H9 (cell line): ENCODE results near the gene CDC25B. TPM values are rescaled to one million over a fixed set of nuclear protein-coding genes. Genes with fewer than 3 reads are reported as not detected.

Experiments used
- DNase-seq: peaks from one replicate; pipeline ENCODE4 v3.0.0-alpha.2; 2017
- H2AFZ ChIP-seq: one replicate; pipeline ENCODE4 v1.6.1; 2013; ENCODE audit warnings: mild to moderate bottlenecking, low read length, control low read depth, moderate library complexity
- H2AK5ac ChIP-seq: 2 replicates; pipeline ENCODE4 v1.6.1; 2013; ENCODE audit warnings: low read length, control low read depth, mixed read lengths; ENCODE audit not compliant: insufficient read length
- H2BK120ac ChIP-seq: one replicate; pipeline ENCODE4 v1.6.1; 2013; ENCODE audit warnings: low read depth, mild to moderate bottlenecking, low read length, control low read depth, inconsistent platforms; ENCODE audit not compliant: poor library complexity, severe bottlenecking
- H2BK12ac ChIP-seq: 2 replicates; pipeline ENCODE4 v1.6.1; 2013; ENCODE audit warnings: low read length, control low read depth, mixed read lengths, low read depth; ENCODE audit not compliant: insufficient read length
- H2BK15ac ChIP-seq: 2 replicates; pipeline ENCODE4 v1.6.1; 2013; ENCODE audit warnings: low read depth, low read length, control low read depth
- H2BK20ac ChIP-seq: one replicate; pipeline ENCODE4 v1.6.1; 2013; ENCODE audit warnings: low read depth, mild to moderate bottlenecking, low read length, control low read depth, inconsistent platforms; ENCODE audit not compliant: poor library complexity, severe bottlenecking
- H2BK5ac ChIP-seq: 2 replicates; pipeline ENCODE4 v1.6.1; 2013; ENCODE audit warnings: low read length, control low read depth, mixed read lengths; ENCODE audit not compliant: insufficient read length
- H3K14ac ChIP-seq: 2 replicates; pipeline ENCODE4 v1.6.1; 2013; ENCODE audit warnings: low read length, control low read depth; ENCODE audit not compliant: insufficient read depth
- H3K18ac ChIP-seq: 2 replicates; pipeline ENCODE4 v1.6.1; 2013; ENCODE audit warnings: low read depth, mild to moderate bottlenecking, mixed read lengths, low read length, control low read depth; ENCODE audit not compliant: insufficient read length
- H3K23ac ChIP-seq: 2 replicates; pipeline ENCODE4 v1.6.1; 2013; ENCODE audit warnings: low read length, control low read depth, mixed read lengths, low read depth; ENCODE audit not compliant: insufficient read length
- H3K23me2 ChIP-seq: 2 replicates; pipeline ENCODE4 v1.6.1; 2013; ENCODE audit warnings: low read depth, mild to moderate bottlenecking, mixed read lengths, low read length, control low read depth; ENCODE audit not compliant: insufficient read length, poor library complexity, severe bottlenecking
- H3K27ac ChIP-seq: 2 replicates; pipeline ENCODE4 v1.5.1; 2013; ENCODE audit warnings: low read length, control low read depth, mixed read lengths, low read depth; ENCODE audit not compliant: insufficient read length
- H3K27me3 ChIP-seq: 2 replicates; pipeline ENCODE4 v1.6.1; 2013; ENCODE audit warnings: low read length, control low read depth, inconsistent platforms; ENCODE audit not compliant: insufficient read depth
- H3K4ac ChIP-seq: 2 replicates; pipeline ENCODE4 v1.6.1; 2013; ENCODE audit warnings: low read depth, mild to moderate bottlenecking, control low read depth, inconsistent platforms, low read length, moderate library complexity
- H3K4me1 ChIP-seq: 2 replicates; pipeline ENCODE4 v1.6.1; 2013; ENCODE audit warnings: low read length, control low read depth, inconsistent platforms; ENCODE audit not compliant: insufficient read depth
- H3K4me2 ChIP-seq: 2 replicates; pipeline ENCODE4 v1.6.1; 2013; ENCODE audit warnings: low read length, control low read depth, mixed read lengths; ENCODE audit not compliant: insufficient read length, insufficient read depth
- H3K56ac ChIP-seq: 2 replicates; pipeline ENCODE4 v1.6.1; 2013; ENCODE audit warnings: low read depth, mild to moderate bottlenecking, mixed read lengths, low read length, control low read depth; ENCODE audit not compliant: insufficient read length
- H3K79me1 ChIP-seq: 2 replicates; pipeline ENCODE4 v1.6.1; 2013; ENCODE audit warnings: low read depth, mild to moderate bottlenecking, moderate library complexity, low read length, control low read depth, inconsistent platforms; ENCODE audit not compliant: insufficient read depth, poor library complexity, severe bottlenecking
- H3K79me2 ChIP-seq: 2 replicates; pipeline ENCODE4 v1.6.1; 2013; ENCODE audit warnings: low read length, control low read depth, inconsistent platforms; ENCODE audit not compliant: insufficient read depth
- H3K9ac ChIP-seq: 2 replicates; pipeline ENCODE4 v1.6.1; 2013; ENCODE audit warnings: low read length, control low read depth, mixed read lengths; ENCODE audit not compliant: insufficient read length; ENCODE audit errors: extremely low read depth
- H3K9me3 ChIP-seq: one replicate; pipeline ENCODE4 v1.6.1; 2013; ENCODE audit warnings: low read depth, low read length, inconsistent platforms; ENCODE audit not compliant: control insufficient read depth
- H3T11ph ChIP-seq: one replicate; pipeline ENCODE4 v1.6.1; 2013; ENCODE audit warnings: mild to moderate bottlenecking, low read length, control low read depth, inconsistent platforms
- H4K20me1 ChIP-seq: one replicate; pipeline ENCODE4 v1.6.1; 2013; ENCODE audit not compliant: control insufficient read depth, insufficient read length, insufficient read depth
- H4K5ac ChIP-seq: 2 replicates; pipeline ENCODE4 v1.6.1; 2013; ENCODE audit warnings: low read depth, mild to moderate bottlenecking, mixed read lengths, low read length, control low read depth; ENCODE audit not compliant: insufficient read length
- H4K8ac ChIP-seq: replicated peaks from 2 replicates; pipeline ENCODE4 v1.6.1; 2013; ENCODE audit warnings: low read length, control low read depth, mixed read lengths, low read depth; ENCODE audit not compliant: insufficient read length
- H4K91ac ChIP-seq: 2 replicates; pipeline ENCODE4 v1.6.1; 2013; ENCODE audit warnings: low read depth, mild to moderate bottlenecking, moderate library complexity, mixed read lengths, low read length, control low read depth; ENCODE audit not compliant: insufficient read length
- H3K27ac Mint-ChIP-seq, 3 experiments: 2 replicates in 2 of 3; 3 replicates in 1 of 3; pipeline ENCODE4 v1.8.0; 2020 to 2021; ENCODE audit warnings: mixed read lengths in 3 of 3, mild to moderate bottlenecking in 1 of 3, moderate library complexity in 1 of 3
- H3K27me3 Mint-ChIP-seq: 2 replicates; pipeline ENCODE4 v1.8.0; 2021; ENCODE audit warnings: low read depth, mild to moderate bottlenecking, moderate library complexity, mixed read lengths
- H3K36me3 Mint-ChIP-seq, 3 experiments: 2 replicates in 2 of 3; 3 replicates in 1 of 3; pipeline ENCODE4 v1.8.0; 2020 to 2021; ENCODE audit warnings: low read depth in 3 of 3, mixed read lengths in 3 of 3; ENCODE audit not compliant: insufficient read depth in 1 of 3
- H3K4me1 Mint-ChIP-seq, 2 experiments: 2 replicates each; pipeline ENCODE4 v1.8.0; 2020; ENCODE audit warnings: mixed read lengths in 2 of 2
- H3K4me3 Mint-ChIP-seq, 2 experiments: 2 replicates in 1 of 2; 3 replicates in 1 of 2; pipeline ENCODE4 v1.8.0; 2020 to 2021; ENCODE audit warnings: mild to moderate bottlenecking in 2 of 2, mixed read lengths in 2 of 2, moderate library complexity in 1 of 2
- H3K9me3 Mint-ChIP-seq, 2 experiments: 2 replicates in 1 of 2; 3 replicates in 1 of 2; pipeline ENCODE4 v1.8.0; 2020; ENCODE audit warnings: mild to moderate bottlenecking in 2 of 2, mixed read lengths in 2 of 2, moderate library complexity in 1 of 2
- WGBS: extraction: QIAGEN DNeasy Blood & Tissue Kit; methylation state at CpG from one replicate; pipeline ENCODE4 v1.1.7; 2013; ENCODE audit warnings: missing lambda C conversion rate, low lambda C conversion rate, mixed read lengths; ENCODE audit not compliant: insufficient read length; ENCODE audit errors: extremely low coverage; 5-methylcytosine and 5-hydroxymethylcytosine counted together
- total RNA-seq: library from RNA; stranded (reverse); gene quantifications from 2 replicates; pipeline ENCODE4 v1.2.1, GENCODE V29; 2021
- TF ChIP-seq, protein P1 (sequence below): fragments of 200-600 bp; sonication (generic); conservative IDR thresholded peaks from 3 replicates; pipeline ENCODE4 v1.8.0; 2021; ENCODE audit warnings: antibody characterized with exemption, mild to moderate bottlenecking

The CDC25B gene
- total RNA-seq, 1 experiment from 2014 or later, result 24.0 TPM

DNA sequence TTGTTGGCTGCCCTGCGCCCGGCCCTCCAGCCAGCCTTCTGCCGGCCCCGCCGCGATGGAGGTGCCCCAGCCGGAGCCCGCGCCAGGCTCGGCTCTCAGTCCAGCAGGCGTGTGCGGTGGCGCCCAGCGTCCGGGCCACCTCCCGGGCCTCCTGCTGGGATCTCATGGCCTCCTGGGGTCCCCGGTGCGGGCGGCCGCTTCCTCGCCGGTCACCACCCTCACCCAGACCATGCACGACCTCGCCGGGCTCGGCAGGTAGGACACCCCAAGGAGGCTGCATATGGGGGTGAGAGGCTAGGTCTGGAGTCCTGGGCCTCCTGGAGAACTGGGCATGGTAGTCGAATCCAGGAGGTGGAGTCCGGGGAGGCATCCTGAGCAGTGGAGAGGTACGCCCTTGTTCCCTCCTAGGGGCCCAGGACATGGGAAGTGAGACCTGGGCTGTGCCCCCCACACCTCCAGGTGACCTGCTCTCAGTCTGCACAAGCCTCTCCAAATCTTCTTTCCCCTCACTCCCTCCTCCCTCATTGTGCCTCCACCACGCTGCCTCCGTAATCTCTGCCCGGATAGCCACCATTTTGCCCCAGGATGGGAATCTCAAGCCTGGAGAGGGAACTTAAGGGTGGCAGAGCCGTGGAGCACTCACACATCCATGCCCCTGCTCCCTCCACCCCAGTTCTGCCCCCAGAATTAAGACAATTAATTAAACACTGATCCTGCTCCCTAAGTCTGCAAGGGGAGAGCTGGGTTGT lies 541 bp downstream of the CDC25B start:
- H3K79me2 ChIP-seq, result no peaks in the 10 kb centered on the region
- no peak overlapping the region for H2BK15ac ChIP-seq
- H3K23me2 ChIP-seq, result peaks cover 19% of the 10 kb centered on the region
- no peak for DNase-seq
- H3K9ac ChIP-seq, result no peak overlapping the region
- H2BK5ac ChIP-seq, result no peak overlapping the region
- H4K20me1 ChIP-seq, result no peaks in the 10 kb centered on the region
- Mint-ChIP-seq H3K36me3 (peaks cover 8 to 13% (median 13%) of the 10 kb centered on the region in 3 experiments; a peak in 5 of 7 replicates), H3K27ac (peak overlapping the region in 1 of 3 experiments; percentile 23; a peak in 1 of 7 replicates), H3K4me3 (peak overlapping the region; percentile 73 to 92), H3K27me3 (peaks cover 19% of the 10 kb centered on the region), H3K9me3 (no peaks in the 10 kb centered on the region), H3K4me1 (peaks cover 42 to 54% of the 10 kb centered on the region in 2 experiments)
- H3K23ac ChIP-seq, result no peak overlapping the region
- WGBS, result no CpG with 5 or more reads among the region's 33 CpGs
- no peak overlapping the region for H2BK120ac ChIP-seq
- H3K9me3 ChIP-seq, result no peaks in the 10 kb centered on the region
- peak overlapping the region; percentile 35 for H3K4me2 ChIP-seq
- H3K4ac ChIP-seq, result no peak overlapping the region
- H3K27ac ChIP-seq, result no peak overlapping the region
- TF ChIP-seq, protein P1, sequence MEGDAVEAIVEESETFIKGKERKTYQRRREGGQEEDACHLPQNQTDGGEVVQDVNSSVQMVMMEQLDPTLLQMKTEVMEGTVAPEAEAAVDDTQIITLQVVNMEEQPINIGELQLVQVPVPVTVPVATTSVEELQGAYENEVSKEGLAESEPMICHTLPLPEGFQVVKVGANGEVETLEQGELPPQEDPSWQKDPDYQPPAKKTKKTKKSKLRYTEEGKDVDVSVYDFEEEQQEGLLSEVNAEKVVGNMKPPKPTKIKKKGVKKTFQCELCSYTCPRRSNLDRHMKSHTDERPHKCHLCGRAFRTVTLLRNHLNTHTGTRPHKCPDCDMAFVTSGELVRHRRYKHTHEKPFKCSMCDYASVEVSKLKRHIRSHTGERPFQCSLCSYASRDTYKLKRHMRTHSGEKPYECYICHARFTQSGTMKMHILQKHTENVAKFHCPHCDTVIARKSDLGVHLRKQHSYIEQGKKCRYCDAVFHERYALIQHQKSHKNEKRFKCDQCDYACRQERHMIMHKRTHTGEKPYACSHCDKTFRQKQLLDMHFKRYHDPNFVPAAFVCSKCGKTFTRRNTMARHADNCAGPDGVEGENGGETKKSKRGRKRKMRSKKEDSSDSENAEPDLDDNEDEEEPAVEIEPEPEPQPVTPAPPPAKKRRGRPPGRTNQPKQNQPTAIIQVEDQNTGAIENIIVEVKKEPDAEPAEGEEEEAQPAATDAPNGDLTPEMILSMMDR, result no peak
- H2BK20ac ChIP-seq, result no peak overlapping the region
- no peak overlapping the region for H4K91ac ChIP-seq
- H4K5ac ChIP-seq, result no peak overlapping the region
- no peak overlapping the region for H3K56ac ChIP-seq
- H3K4me1 ChIP-seq, result no peaks in the 10 kb centered on the region; the same call in 1 of the 2 replicates
- H3K14ac ChIP-seq, result no peak overlapping the region
- H2AFZ ChIP-seq, result no peak overlapping the region
- H3K18ac ChIP-seq, result no peak overlapping the region
- no peak overlapping the region for H3T11ph ChIP-seq
- no peak overlapping the region for H2BK12ac ChIP-seq
- no peaks in the 10 kb centered on the region for H3K79me1 ChIP-seq
- no peak overlapping the region for H2AK5ac ChIP-seq
- H3K27me3 ChIP-seq, result no peaks in the 10 kb centered on the region
- no peak overlapping the region for H4K8ac ChIP-seq
